GM18858 (cell line): ENCODE results near the gene EFCAB6.

Source experiments
- ATAC-seq: cut with Tn5 transposase; IDR thresholded peaks from one replicate; pipeline ENCODE4 v1.9.1; 2021; ENCODE audit not compliant: unreplicated experiment

Gene EFCAB6

DNA sequence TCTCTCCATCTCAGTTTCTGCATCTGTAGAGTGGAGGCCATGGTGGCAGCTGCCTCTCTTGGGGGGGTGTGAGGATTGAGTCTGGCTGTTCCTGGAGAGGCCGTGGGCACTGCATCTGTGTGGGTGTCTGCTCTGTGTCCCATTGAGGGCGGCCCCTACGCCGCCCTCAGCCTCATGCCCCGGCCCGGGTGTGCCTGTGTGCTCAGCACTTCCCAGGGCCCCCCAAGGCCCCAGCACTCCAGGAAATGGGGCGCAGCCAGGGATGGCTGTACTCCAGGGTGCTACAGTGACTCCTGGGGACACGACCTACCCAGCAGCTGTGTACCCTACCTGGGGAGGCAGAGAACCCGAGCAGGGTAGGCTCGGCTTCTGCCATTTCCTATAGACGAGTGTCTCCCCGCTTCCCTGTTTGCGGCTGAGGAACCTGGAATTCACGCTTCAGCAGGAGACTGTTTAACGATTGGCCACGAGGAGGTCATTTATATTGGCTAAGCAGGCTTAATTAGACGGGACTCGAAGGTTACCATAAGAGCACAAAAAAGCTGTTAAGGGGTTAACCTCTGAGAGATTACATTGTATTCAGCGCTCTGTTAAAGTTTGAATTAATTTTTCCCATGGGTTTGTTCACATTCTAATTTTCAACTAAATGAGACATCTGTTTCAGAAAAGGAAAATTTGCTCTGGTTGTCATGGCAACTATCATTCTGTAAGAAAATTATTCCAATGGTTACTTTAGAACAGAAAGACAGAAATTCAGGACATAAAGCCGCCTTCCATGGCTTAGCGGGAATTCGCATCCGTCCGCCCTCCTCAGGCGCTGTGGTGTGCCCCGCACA, 323.9 kb downstream of the EFCAB6 start:
- ATAC-seq: no peak

DNA sequence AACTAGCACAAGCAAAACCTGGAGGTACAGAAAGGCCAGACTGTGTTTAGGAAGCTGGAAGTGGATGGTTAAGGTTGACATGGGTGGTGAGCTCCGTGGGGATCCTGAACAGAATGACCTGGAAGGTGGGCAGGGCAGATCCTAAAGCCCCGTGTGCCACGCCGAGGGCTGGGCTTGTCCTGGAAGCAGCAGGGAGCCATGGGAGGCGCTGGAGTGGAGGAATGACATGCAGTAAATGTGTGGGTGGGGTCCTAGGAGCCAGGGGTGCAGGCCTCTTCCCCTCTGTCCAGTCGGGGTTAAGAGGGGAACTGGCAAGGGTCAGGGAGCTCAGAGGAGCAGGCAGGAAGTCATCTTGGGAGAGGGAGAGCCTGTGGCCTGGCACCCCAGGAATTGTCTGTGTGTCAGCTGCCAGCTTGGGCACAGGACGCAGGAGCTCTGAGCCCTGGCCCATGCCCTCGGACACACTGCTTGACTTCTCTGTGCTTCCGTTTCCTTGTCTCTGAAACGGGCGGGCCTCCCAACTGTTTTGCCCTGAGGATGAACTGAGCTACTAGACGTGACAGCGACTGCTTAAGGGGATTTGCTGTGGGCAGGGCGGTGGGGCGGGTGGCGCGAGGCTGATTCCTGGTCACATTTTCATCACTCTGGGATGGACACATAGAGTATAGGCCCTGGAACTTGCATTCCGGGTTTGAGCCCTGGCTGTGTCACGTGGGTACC, 324.6 kb downstream of the EFCAB6 start:
- no peak for ATAC-seq

GRCh38 chr22:43485502-43486089, 326.5 kb downstream of the EFCAB6 start:
- no peak for ATAC-seq

DNA sequence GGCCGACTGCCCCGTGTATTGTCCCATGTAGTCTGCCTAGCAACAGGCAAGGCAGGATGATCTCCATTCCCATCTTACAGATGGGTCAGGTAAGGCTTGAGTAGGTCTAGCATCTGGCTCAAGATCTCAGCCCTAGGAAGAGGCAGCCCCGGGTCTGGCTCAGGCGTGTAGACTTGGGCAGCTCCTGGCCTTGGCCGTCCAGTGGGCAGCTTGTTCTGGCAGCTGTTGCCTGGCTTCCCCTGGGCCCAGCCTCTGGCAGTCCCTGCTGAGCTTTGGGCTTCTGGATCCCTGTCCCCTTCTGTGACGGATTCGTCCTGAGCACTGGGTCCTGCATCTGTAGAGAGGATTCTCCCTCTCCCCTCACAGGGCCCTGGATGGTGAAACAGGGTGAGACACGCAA, 327.9 kb downstream of the EFCAB6 start:
- ATAC-seq: no peak

GRCh38 chr22:43483669-43484068, 328.4 kb downstream of the EFCAB6 start:
- ATAC-seq: no peak

GRCh38 chr22:43483266-43483665, 328.8 kb downstream of the EFCAB6 start:
- no peak for ATAC-seq

- no peak for ATAC-seq
Measured at GRCh38 chr22:43482318-43482625, 329.8 kb downstream of the EFCAB6 start.

DNA sequence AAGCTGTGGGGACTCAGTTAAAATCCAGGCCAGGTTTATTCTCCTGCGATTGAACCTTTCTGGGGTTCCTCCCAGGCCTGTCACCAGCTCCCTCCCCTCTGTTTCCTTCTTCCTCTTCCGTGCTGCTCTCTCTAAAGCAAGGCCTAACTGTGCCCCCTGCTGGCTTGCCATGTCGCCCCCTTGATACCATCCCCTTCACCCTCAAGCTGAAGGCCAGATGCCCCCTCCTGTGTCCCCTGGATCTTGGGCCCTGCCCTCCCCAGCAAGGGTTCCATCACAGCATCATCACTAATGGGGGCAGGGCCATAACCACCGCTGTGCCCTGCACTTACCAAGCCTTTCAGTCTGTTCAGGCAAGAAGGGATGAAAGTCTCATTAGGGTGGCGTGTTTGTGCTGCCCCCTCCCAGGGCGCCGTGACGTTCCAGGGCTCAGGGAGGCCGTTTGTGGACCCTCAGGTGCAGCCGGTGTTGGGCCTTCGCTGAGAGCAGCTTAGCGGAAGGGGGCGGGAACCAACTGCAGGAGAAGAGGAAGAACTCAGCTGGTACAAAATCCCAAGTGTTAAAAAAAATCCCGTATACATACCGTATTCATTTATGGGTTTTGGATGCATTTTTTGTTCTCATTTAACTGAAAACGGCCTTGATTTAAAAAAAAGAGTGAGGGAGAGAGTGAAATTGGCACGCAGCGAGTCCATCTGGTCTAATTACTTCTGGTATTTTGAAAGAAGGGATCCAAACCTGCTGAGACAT, 330.4 kb downstream of the EFCAB6 start:
- no peak for ATAC-seq

DNA sequence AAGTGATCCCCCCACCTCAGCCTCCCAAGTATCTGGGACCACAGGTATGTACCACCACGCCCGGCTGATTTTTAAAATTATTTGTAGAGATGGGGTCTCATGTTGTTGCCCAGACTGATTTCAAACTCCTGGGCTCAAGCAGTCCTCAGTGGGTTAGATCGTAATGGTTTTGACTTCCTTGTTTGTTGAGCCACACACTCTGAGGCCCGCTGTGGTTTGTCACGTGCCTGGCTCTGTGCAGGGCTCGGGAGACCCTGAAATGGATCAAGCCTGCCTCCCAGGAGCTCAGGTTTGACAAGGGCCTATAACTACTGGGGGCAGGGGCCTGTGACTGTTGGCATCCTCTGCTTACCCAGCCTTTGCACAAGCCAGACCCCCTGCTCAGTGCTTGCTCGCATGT, 332.1 kb downstream of the EFCAB6 start:
- ATAC-seq: no peak

DNA sequence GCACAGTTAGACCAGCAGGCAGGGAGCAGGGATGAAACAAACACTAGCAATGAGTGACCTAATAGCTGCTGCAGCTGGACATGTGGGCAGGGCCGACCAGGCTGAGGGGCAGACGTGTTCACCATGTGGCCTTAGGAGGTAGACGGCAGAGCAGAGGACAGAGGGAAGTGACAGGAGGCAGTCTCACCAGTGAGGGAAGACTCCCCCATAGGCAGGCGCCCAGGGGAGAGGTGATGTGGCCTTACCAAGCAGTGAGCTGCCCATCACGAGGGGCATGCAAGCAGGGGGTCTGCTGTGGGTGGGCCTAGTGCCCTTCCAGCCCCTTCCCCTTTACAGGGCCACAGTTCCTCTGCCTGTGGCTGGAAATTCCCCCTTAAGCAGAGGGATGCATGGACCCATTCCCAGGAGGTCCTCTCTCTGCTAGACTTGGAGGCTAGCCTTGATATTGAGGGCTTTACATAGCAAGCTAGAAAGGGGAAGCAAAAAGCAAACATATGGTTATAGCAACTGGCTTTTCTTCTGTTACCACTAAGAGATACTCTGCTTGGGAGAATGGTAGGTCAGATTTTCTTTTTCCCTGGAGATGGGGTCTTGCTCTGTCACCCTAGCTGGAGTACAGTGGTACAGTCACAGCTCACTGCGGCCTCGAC, 332.7 kb downstream of the EFCAB6 start:
- no peak for ATAC-seq
